Sigmoid colon (tissue), 4 donors: Measurements from ENCODE around the gene LRP1B.

ENCODE experiments used
- POLR2AphosphoS5 ChIP-seq, 4 donors: sonication (generic); formaldehyde crosslinking; IDR thresholded peaks; one replicate each; pipeline ENCODE4 v1.6.1; 2017; ENCODE audit warnings: antibody characterized with exemption in 4 of 4
- TF ChIP-seq, protein P1 (sequence below), 4 experiments: fragments of 450-650 bp in 3 of 4; fragments of 200-600 bp in 1 of 4; IDR thresholded peaks; one replicate each; pipeline ENCODE4 v1.5.1; 2016 to 2019; ENCODE audit warnings: antibody characterized with exemption in 4 of 4, mild to moderate bottlenecking in 3 of 4, moderate library complexity in 2 of 4

DNA sequence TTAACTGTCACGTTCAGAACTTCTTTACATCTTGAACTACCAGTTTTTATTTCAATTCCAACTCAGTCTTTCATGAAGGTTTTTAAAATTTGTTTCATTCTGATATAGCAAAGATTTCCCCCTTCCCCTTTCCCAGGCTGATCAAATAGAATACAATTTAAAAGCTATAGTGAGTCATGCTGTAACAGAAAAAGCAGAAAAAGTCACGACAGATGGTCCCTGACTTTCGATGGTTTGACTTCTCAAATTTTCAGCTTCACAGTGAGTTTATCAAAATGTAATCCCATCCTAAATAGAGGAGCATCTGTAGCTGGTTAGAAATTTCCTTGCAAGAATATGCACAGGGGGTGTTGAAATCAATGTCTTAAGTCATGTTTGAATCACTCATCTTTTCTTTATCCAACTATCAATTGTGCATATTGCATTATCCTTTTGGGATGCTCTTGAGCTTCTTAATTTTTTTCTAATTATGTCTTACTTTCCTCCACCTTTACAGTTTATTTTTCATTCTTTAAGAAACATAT lies 500.3 kb downstream of the LRP1B start:
- TF ChIP-seq POLR2AphosphoS5 (IDR thresholded peaks at IDR 0.05) = no peak
- TF ChIP-seq, protein P1, sequence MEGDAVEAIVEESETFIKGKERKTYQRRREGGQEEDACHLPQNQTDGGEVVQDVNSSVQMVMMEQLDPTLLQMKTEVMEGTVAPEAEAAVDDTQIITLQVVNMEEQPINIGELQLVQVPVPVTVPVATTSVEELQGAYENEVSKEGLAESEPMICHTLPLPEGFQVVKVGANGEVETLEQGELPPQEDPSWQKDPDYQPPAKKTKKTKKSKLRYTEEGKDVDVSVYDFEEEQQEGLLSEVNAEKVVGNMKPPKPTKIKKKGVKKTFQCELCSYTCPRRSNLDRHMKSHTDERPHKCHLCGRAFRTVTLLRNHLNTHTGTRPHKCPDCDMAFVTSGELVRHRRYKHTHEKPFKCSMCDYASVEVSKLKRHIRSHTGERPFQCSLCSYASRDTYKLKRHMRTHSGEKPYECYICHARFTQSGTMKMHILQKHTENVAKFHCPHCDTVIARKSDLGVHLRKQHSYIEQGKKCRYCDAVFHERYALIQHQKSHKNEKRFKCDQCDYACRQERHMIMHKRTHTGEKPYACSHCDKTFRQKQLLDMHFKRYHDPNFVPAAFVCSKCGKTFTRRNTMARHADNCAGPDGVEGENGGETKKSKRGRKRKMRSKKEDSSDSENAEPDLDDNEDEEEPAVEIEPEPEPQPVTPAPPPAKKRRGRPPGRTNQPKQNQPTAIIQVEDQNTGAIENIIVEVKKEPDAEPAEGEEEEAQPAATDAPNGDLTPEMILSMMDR (IDR thresholded peaks at IDR 0.05) = no peak
